HG03196 (cell line): ENCODE measurements around the gene HEMK1.

Experiments
- ATAC-seq: cut with Tn5 transposase; IDR thresholded peaks from one replicate; pipeline ENCODE4 v1.9.1; 2021; ENCODE audit not compliant: unreplicated experiment

Gene HEMK1

DNA sequence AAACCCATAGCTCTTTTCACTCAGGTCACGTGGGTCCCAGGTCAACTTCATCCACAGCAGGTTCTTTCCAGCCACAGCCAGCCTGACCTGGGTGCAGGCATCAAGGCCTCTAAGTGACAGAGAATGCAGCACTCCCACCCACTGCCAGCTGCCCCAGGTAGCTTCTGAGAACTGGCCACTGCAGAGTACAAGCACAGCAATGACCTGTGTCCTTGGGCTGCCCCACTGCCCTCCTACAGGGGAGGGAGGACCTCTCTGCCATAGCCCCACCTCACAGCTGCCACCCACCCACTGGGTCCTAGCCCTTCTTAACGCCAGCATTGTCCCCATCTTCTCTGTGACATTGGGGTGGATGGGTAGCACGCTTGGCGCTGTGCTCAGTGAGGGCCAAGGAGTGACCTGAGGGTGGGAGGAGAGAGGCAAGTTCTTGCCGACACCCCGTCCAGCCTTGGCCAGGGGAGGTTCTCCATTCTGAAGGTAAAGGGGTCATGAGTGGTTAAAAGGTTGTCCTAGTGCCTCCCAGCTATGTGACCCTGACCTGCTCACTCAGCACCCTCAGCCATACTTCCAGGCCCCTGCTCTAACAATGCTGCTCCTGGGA lies 29.9 kb downstream of the HEMK1 start:
- no peak for ATAC-seq

DNA sequence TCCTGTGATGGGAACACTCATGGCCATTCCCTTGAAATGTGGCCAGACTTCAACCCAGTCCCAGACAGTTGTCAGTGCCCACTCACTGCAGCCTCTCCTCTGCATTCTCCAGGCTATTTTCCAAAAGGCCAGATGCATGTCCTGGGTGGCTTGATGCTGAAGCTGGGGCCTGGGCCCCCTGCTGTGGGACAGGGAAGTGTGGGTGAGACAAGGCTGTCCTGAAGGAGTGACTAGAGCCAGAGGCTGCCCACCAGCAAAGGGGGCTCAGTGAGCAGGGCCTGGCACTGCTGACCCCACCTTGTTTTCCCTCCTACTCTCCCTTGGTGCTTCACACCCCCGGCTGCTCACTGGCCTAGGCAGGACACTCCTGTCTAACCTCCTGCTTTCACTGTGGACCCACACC lies 30.4 kb downstream of the HEMK1 start:
- no peak for ATAC-seq

DNA sequence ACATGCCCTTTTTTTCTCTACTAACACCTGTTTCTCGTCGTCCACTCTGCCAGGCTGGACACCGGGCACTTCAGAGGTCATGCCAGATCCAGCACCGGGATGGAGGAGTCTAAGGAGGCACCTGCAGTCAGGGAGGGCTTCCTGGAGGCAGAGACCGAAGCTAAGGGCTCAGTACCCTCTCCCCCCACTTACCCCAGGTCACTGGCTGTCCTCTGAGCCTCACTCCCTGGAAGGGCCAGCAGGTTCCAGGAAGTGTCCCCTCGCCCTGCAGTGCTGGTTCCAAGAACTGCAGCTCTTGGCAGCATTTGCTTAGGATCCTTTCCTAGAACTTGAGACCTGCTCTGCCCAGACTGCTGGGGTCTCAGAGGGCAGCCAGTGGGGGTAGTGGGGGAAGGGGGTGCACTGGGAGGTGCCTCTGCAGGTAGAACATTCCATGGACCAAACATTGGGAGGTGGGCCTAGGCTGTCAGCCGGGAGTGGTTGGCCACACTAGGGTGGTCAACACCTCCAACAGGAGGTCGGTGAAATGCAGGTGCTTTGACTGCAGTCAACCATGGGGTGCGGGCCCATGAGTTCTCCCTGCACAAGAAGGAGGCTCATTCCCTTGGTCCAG lies 30.9 kb downstream of the HEMK1 start:
- no peak for ATAC-seq

DNA sequence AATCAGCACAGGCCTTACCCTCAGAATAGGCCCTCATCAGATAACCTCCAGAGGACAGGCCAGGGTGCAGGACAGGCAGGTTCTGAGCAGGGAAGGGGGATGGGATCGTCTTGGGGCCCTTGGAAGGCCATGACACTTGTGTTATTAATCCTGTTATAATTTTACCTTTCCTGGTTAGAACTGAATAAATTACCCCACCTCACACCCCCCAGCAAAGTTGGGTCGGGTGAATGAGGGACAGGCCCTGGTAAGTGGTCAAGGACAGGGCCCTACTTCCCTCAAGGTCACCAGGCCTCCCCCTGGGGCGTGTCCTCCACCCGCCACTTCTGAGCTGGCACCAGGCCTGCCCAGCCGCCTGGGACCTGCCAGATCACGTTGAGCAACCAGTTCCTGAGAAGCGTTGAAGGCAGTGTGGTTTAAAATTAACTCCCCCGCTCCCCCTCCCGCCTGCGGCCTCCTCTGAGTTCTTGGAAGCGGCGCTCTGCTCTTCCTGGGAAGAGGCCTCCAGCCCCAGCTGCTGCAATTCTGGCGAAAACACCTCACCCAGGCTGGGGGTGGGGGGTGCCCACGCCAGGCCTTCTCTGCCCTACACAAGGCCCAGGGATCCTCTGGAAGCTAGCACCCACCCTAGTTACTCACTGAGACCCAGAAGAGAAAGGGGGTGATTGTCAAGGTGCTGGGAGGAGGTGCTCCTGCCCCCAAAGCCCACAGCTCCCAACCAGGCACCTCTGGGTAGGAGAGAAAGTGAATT lies 31.7 kb downstream of the HEMK1 start:
- peak; percentile 78 for ATAC-seq

DNA sequence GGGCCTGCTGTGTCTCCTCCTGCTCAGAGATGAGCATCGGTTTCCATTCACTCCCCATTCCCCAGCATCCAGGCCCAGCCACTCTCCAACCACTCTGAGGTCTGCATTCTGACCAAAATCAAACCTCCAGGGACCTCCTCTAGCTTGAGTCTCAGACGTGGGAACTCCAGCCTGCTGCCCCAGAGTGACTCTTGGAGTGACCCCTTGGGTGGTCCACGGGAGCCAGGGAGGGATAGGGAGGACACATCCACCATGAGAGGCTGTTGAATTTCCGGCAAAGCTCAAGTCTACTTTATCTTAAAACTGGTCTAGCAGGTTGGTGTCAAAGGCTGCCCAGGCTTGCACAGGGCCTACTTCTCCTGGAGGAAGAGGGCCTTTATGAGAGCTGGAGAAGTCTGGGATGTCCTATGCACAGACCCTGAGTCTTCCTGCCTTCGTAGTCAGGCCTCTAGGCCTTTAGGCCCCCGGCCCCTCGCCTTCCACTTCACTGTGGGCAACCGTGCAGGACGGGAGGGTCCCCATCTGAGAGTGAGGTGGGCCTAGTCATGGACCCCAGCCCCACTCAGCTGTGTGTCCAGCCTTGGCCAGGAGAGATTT lies 33.4 kb downstream of the HEMK1 start:
- no peak for ATAC-seq

DNA sequence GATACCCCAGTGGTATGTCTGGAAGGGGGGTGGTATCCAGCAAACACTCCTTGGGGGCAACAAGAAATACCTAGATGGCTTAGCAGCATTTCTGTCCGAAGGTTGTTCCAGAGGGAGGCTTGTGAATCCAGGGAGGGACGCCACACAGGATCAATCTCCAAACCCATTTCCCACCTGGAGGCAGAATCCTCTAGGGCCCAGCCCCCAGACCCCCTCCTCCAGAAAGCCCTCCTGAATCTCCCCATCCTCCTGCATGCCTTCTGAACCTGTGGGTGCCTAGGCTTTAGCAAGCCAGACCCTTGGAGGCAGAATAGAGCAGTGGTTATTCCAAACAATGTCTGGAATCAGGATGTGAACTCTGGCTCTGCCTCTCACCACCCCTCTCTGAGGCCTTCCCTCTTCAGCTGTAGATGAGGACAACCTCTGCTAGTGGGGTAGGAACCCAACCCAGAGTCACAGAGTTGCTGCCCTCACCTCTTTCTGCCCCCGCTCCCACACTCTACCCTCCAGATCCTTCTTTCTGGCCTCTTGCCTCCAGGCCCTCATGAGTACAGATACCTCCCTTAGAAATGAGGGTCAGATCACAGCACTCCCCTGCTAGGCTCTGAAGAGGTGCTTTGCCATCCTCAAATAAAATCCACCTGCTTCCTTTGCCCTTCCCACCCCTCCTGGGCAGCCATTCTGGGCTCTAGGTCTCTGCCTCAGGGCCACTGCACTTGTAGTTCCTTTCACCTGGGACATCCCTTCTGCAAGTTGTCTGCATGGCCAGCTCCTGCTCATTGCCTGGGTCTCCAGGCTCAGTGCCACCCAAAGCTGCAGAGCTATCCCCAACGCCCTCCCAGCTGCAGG lies 34.2 kb downstream of the HEMK1 start:
- no peak for ATAC-seq

DNA sequence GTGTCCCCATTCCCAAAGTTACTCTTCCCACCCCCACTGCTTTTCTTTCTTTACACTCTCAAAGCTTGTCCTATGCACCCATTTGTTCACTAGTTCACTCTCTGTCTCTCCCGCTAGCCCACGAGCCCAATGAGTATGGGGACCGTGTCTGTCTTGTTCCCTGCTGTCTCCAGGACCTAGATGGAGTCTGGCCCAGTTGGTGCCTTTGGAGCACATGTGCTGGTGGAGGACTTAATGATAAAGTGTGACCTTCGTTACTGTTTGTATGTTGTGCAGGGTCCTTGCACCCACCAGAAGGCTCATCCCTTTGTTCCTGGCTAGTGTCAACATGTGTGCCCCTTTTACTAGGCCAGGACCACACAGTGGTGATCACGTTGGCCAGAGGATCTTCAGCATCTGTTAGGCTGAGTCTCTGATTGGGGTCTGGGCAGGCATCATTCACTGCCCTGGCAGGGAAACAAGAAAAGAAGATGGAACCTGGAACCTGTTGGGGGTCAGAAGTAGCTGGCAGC lies 34.8 kb downstream of the HEMK1 start:
- ATAC-seq: no peak

DNA sequence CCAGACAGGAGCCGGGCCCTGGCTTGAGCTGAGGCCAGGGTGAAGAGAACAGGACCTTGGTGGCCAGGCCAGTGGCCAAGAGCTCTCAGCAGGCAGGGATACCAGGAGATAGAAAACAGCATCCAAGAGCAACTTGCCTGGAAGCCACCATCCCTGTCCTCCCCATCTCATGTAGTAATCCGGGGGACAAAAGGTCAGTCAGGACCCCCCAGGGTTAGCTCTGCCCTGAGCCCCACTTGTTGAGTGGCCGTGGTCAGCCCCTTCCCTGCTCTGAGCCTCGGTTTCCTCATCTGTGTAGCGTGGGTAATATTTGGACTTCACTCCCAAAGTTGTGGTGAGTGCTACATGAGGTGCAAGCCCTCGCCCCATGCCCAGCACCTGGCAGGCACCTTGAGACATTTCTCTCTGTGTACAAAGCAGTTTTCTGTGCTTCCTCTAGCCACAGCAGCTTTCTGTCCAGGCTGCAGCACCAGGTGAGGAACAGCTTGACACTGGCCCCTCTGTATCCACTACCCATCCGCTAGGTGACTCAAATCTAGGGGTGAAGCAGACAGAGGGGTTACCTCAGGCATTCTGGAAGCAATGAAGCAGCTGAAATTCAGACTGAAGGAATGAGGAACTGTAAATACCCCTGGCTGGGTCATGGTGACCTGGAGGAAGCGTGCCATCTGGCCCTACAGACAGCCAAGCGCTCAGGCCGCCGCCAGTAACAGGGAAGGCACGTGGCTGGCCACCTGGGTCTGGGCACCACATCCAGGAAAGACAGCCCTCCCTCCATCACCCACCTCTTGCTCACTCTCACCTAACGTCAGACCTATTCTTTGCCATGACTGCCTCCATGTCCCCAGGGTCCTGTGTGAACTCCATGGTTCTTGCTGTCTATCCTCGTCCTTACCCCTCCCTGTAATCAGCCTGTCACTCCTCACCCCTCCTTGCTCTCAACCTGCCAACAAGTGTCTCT lies 35.6 kb downstream of the HEMK1 start:
- no peak for ATAC-seq

DNA sequence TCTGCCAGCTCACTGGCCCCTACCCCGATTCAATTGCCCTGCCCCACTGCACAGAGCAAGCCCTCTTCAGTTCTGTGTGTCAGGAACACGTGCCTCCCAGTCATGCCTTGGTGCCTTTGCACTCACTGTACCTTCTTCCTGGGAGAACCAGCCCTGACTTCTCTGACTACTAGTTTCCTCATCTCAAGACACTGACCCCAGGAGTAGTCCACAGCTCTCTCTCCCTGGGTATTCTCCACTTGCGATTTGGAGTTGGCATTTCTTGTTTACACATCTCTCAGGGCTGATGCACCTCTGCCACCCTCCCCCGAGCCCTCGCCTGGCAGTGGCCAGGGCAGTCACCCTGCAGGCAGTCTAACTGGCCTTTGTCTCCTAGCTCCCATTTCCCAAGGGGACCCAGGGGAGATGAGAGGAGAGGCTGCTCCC lies 36.6 kb downstream of the HEMK1 start:
- ATAC-seq: no peak

DNA sequence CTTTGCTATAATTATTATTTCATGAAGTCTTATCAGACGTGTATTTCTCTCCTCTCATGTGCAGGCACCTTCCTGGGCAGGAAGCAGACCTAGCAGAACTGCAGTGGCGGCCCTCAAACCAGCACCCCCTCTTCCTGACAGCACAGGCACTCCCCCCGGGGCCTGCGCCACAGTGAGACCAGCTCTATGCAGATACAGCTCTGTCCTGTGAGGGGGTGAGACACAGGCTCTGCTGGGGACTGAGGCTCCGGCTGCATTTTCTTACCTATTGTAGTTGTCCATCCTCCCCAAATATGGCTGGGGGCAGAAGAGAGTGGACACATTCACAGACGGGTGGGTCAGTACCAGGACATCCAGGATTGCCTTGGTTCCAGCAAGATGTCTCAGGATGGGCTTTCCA lies 37.3 kb downstream of the HEMK1 start:
- no peak for ATAC-seq

DNA sequence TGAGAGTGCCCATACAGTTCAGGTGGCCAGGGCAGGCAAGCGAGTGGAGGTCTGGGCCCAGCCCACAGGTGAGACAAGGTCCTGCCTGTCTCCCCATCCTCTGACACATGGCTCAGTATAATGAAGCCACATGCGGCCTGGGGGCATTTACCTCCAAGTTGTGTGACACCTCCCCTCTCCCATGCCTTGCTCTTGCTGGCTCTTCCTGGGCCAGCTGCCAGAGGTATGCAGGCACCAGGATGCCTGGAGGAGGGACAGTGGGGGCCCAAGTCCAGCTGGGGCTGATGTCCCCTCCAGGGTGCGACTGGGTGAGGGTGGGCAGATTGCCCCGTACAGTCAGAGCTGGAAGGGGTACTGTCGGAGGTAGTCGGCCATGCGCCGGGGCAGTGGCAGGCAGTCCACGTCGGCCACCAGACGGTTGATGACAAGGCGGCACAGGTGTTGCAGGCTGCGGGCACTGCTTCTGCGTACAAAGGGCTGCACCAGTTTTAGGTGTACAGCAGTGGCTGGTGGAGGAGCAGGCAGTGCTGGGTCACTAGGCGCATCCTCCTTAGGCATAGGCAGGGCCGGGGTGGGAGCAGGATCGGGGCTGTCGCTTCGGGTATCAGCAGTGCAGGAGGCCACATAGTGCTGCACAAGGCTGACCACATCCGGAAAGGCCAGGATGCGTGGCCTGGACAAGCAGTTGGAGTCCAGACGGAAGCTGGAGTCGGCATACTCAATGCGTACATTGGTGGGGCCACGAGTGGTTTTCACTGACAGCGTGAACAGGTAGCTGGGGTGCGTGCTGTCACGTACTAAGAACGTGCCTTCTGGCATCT lies 38.2 kb downstream of the HEMK1 start:
- ATAC-seq: no peak

DNA sequence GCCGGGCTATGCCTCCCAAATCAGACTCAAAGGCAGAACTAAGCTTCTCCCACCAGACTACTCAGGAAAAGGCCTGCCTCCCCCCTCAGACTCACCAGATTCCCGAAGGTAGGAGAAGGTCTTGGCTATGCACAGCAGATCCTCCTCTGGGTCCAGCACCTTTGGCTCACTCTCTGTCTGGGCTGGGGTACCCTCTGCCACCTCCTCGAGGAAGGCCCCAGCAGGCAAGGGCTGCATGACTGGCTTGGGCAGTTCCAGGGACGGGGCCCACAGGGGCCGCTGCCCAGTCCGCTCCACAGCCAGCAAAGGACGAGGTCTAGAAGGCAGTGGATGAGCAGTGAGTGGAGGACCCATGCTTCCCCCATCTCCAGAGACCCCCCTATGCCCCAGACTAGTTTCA lies 39.0 kb downstream of the HEMK1 start:
- no peak for ATAC-seq

DNA sequence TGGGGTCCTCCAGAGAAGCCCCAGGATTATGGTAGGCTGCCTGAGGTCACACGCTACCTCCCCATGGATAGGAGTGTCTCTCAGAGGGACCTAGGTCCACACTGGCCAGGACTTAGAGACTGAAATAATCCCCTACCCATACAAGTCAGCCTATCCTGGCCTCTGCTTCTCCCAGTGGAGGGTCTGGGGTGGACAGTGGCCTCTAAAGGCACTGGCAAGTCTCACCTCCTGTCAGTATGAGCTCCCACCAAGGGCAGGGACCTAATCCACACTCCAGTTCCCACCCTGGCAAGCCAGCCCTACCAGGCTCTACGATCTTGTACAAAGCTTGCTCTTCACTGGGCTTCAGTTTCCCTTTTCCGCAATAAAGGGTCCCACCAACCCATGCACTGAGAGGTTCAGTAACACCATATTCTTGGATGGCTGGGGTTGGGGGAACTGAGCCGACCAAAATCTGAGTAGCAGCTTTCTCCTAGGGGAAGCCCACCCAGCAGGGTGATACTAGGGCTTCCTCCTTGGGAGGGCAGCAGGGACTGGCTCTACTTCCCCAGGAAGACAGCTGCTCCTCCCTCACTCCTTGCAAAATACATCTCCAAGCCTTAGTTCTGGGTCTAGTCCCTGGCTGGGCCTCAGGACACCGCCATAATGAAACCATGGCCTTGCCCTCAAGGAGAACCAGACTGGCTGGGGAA lies 39.9 kb downstream of the HEMK1 start:
- ATAC-seq: no peak

DNA sequence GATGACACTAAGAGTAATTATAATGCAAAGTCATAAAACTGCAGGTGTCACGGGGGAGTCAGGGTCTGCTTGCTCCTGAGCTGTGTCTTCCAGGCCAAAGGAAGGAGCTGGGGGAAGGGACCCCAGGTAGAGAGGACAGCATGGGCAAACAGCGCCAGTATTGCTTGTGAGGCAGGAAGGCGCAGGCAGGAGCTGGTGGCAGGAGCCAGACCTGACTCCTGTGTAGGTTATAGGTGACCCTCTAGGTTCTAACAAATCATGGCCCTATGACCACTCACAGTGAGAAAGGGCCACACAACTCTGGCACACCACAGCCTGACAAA lies 40.4 kb downstream of the HEMK1 start:
- ATAC-seq: no peak

DNA sequence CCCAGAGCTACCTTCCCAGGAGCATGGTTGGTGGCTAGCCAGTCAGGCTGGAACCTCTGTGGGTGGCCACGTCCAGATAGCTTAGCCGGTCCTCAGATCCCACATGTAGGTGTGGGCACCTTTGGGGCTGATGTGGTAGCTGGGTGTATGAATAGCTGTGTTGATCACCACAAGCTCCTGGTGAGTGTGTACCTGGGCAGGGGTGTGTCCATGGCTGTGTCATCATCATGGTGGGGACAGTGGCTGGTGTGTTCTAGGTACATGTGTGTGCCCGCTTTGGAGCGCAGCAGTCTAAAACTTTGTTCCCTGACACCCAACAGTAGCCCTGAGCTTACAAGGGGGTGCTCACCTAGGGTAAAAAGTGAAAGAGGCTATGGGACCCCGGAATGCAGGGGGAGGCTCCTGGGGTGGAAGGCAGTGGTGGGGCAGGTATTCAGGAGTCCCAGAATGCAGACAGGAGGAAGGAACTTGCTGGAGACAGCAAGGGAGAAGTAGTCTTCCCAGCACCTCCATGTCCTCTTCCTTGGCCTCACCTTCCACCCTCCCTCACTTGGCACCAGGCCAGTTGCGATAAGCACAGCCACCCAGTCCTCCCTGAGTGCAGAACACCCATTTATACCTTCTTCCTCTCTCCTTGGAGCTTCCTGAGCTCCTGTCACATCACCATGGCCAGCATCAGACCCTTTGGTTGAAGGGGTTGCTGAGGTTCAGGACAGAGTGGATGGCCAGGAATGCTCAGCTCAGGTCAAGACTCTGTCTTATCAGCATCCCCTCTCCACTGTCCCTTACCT lies 41.1 kb downstream of the HEMK1 start:
- ATAC-seq: no peak

DNA sequence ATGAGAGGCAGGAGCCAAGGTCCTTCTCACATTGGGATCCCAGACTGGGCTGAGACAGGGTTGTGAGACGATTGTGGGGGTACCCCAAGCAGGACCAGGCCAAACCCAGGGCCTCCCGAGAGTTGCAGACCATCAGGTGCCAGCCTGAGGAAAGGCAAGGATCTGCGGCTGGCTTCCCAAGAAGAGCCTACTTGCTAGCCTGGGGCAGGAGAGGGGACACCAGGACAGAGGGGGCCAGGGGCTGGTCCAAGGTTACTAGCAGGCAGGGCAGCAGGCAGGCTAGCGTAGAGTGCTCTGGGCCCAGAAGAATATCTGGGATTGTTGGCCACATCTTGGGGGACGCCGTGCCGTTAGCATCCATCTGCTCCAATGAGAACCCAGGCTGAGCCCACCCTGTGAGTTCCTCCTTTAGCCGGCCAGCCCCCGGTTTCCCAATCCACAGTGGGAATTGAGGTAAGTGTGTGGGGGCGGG lies 41.7 kb downstream of the HEMK1 start:
- ATAC-seq: no peak

DNA sequence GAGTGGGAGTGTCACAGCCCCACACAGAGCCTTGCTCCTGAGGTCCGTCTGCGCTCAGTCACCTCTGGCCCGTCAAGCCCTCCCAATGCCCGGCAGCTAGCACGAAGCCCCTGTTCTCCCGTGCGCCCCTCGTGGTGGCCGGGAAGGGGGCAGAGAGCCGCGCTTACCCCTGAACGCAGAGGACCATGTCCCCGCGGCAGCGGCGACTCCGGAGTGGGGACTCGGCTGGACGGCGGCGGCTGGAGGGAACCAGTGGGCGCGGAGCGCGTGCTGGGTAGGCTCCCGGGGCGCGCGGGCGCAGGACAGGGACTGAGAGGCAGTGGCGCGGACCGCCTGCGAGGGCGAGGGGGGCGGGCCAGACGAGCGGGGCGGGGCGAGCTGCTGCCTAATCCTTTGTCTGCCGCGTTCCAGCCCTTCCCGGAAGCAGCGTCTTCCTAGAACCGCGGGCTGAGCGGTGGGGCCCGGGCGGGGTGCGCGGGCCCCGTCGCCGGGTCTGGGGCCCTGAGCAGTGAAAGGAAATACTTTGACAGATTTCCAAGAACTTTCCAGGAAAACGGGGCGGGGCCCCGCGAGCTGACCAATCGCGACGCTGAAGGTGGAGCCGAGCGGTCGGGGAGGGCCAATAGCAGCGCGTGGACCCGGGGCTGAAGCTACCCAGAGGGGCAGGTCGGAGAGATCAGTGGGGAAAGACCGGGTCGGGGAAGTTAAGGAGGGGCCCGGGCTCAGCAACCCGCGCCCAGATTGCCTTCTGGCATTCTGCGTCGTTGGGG lies 42.3 kb downstream of the HEMK1 start, which contains the start of gene CISH:
TSS of gene CISH (minus strand) at position 311 of the 770 bp plus-strand sequence. CDS start at position 187, 124 bp downstream.
- ATAC-seq: peak; percentile 48
